ENCODE data around the gene ETV6.

The ETV6 gene

GRCh38 chr12:11758510-11759493, 109.3 kb downstream of the ETV6 start:
- no peak for DNase-seq (ENCODE audit: low read depth)

- DNase-seq (ENCODE audit: low read depth): no peak
Measured at GRCh38 chr12:11759494-11759878, 110.0 kb downstream of the ETV6 start.

GRCh38 chr12:11759899-11760298, 110.4 kb downstream of the ETV6 start:
- no peak for DNase-seq (ENCODE audit: low read depth)

- DNase-seq (ENCODE audit: low read depth): no peak
Measured at GRCh38 chr12:11761869-11762567, 112.5 kb downstream of the ETV6 start.

GRCh38 chr12:11762723-11763326, 113.4 kb downstream of the ETV6 start:
- no peak for DNase-seq (ENCODE audit: low read depth)

GRCh38 chr12:11763760-11764520, 114.5 kb downstream of the ETV6 start:
- DNase-seq (ENCODE audit: low read depth): peak; percentile 82

- no peak for DNase-seq (ENCODE audit: low read depth)
Measured at GRCh38 chr12:11764837-11765236, 115.4 kb downstream of the ETV6 start.

GRCh38 chr12:11765421-11765816, 115.9 kb downstream of the ETV6 start:
- no peak for DNase-seq (ENCODE audit: low read depth)

- peak; percentile 32 for DNase-seq (ENCODE audit: low read depth)
Measured at GRCh38 chr12:11765817-11766794, 116.6 kb downstream of the ETV6 start.

- DNase-seq (ENCODE audit: low read depth): no peak
Measured at GRCh38 chr12:11767029-11767724, 117.7 kb downstream of the ETV6 start.

- DNase-seq (ENCODE audit: low read depth): no peak
Measured at GRCh38 chr12:11767798-11768197, 118.3 kb downstream of the ETV6 start.

- DNase-seq (ENCODE audit: low read depth): no peak
Measured at GRCh38 chr12:11768233-11768965, 118.9 kb downstream of the ETV6 start.

GRCh38 chr12:11769723-11770514, 120.4 kb downstream of the ETV6 start:
- DNase-seq (ENCODE audit: low read depth): no peak

GRCh38 chr12:11771356-11771755, 121.9 kb downstream of the ETV6 start:
- DNase-seq (ENCODE audit: low read depth): no peak

- DNase-seq (ENCODE audit: low read depth): peak; percentile 46
Measured at GRCh38 chr12:11771895-11772502, 122.5 kb downstream of the ETV6 start.

GRCh38 chr12:11773889-11774677, 124.6 kb downstream of the ETV6 start:
- no peak for DNase-seq (ENCODE audit: low read depth)

- no peak for DNase-seq (ENCODE audit: low read depth)
Measured at GRCh38 chr12:11774821-11775220, 125.3 kb downstream of the ETV6 start.
